ENCODE data around the gene SLC25A51. TPM values are rescaled to one million over a fixed set of nuclear protein-coding genes. Genes with fewer than 3 reads are reported as not detected.

SLC25A51 gene
- total RNA-seq, 1 experiment from 2014 or later, result 40.8 TPM

DNA sequence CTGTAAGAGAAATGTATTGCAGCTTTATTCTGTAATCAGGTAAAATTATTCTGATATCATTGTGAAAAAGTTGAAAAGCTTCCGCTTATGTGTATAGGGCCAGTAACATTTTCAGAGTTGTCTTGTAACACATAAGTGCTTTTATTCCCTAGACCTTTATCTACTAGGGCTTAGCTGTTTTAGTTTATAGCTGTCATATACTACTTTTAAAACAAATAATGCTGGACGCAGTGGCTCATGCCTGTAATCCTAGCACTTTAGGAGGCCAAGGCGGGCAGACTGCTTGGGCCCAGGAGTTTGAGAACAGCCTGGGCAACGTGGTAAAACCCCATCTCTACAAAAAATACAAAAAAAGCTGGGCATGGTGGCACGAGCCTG is 33.1 kb downstream of the SLC25A51 start:
- POLR2A ChIA-PET (ENCODE audit: low non-redundant PET), result no interaction called here
- CTCF ChIA-PET, result no interaction called here
- BruUV-seq (replicated peaks), result no TSS peak
- no peak overlapping the region for H3K4me3 ChIP-seq (ENCODE audit: low read depth, low read length, poor library complexity, severe bottlenecking)
- H3K27ac ChIP-seq (ENCODE audit: low read depth, low read length, poor library complexity, severe bottlenecking), result no peak overlapping the region
- H3K27me3 ChIP-seq (replicated peaks; ENCODE audit: insufficient read depth, low read depth, low read length, poor library complexity), result no peaks in the 10 kb centered on the region
- TF ChIP-seq, protein P1, sequence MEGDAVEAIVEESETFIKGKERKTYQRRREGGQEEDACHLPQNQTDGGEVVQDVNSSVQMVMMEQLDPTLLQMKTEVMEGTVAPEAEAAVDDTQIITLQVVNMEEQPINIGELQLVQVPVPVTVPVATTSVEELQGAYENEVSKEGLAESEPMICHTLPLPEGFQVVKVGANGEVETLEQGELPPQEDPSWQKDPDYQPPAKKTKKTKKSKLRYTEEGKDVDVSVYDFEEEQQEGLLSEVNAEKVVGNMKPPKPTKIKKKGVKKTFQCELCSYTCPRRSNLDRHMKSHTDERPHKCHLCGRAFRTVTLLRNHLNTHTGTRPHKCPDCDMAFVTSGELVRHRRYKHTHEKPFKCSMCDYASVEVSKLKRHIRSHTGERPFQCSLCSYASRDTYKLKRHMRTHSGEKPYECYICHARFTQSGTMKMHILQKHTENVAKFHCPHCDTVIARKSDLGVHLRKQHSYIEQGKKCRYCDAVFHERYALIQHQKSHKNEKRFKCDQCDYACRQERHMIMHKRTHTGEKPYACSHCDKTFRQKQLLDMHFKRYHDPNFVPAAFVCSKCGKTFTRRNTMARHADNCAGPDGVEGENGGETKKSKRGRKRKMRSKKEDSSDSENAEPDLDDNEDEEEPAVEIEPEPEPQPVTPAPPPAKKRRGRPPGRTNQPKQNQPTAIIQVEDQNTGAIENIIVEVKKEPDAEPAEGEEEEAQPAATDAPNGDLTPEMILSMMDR (conservative IDR thresholded peaks at IDR 0.05; ENCODE audit: low read depth, low read length), result no peak
- no peak for DNase-seq (ENCODE audit: low spot score)
- intact Hi-C loops (cut with micrococcal nuclease; ENCODE audit: unreplicated experiment), result no loop called here
- no peaks in the 10 kb centered on the region for H3K4me1 ChIP-seq (ENCODE audit: insufficient read depth, low read length, poor library complexity, severe bottlenecking)
- H3K36me3 ChIP-seq (ENCODE audit: insufficient read depth, low read length, poor library complexity, severe bottlenecking), result no peaks in the 10 kb centered on the region
- H3K9me3 ChIP-seq (ENCODE audit: low read depth, low read length, poor library complexity, severe bottlenecking), result no peaks in the 10 kb centered on the region

DNA sequence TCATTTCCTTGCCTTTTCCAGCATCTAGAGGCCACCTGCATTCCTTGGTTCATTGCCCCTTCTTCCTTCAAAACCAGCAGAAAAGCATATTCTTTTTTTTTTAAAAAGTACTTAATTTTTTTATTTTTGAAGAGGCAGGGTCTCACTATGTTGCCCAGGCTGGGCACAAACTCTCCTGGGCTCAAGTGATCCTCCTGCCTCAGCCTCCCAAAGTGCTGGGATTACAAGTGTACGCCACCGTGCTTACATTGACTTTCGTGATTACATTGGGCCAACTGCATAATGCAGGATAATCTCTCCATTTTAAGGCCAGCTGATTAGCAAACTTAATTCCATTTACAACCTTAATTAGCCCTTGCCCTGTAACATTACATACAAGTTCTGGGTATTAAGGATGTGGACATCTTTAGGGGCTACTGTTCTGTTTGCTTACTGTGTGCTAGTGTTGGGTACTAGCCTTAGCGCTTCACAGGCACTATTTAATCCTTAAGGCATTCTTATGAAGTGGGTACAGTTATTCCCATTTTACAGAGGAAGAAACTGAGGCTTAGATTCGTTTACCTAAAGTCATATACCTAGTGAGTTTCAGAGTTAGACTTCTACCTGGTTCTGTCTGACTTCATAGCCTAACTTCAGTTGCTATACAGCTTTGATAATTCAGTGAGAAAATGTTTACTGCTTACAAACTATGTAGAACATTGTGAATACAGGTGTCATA is 33.7 kb downstream of the SLC25A51 start:
- no peak overlapping the region for H3K27ac ChIP-seq (ENCODE audit: low read depth, low read length, poor library complexity, severe bottlenecking)
- TF ChIP-seq EZH2 (IDR thresholded peaks at IDR 0.05; ENCODE audit: borderline replicate concordance, low read depth, low read length, poor library complexity, severe bottlenecking), result no peak
- TF ChIP-seq, protein P1 (conservative IDR thresholded peaks at IDR 0.05; ENCODE audit: low read depth, low read length), result no peak
- POLR2A ChIA-PET (ENCODE audit: low non-redundant PET), result no interaction called here
- CTCF ChIA-PET, result no interaction called here
- no peaks in the 10 kb centered on the region for H3K36me3 ChIP-seq (ENCODE audit: insufficient read depth, low read length, poor library complexity, severe bottlenecking)
- no TSS peak for BruUV-seq (replicated peaks)
- no peaks in the 10 kb centered on the region for H3K9me3 ChIP-seq (ENCODE audit: low read depth, low read length, poor library complexity, severe bottlenecking)
- no peaks in the 10 kb centered on the region for H3K27me3 ChIP-seq (replicated peaks; ENCODE audit: insufficient read depth, low read depth, low read length, poor library complexity)
- no peak overlapping the region for H3K4me3 ChIP-seq (ENCODE audit: low read depth, low read length, poor library complexity, severe bottlenecking)
- no peak for DNase-seq (ENCODE audit: low spot score)
- H3K4me1 ChIP-seq (ENCODE audit: insufficient read depth, low read length, poor library complexity, severe bottlenecking), result no peaks in the 10 kb centered on the region
- intact Hi-C loops (cut with micrococcal nuclease; ENCODE audit: unreplicated experiment), result no loop called here

DNA sequence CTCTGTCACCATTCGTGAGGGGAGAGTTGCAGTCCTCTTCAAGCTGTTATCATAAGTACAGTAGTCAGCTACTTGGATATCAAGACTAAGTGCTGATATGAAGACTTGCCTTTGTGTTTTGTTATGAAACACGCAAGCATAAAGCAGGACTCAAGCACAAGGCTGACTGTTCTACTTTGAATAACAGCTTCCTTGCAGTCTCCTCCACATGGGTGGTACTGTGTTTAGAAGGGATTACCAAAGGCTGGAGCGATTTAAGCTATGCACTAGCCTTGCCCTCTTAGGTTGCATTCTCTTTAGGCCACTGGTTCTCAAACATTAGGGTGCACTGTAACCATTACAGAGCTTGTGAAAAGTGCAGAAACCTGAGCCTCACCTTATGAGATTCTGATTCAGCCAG is 41.4 kb downstream of the SLC25A51 start:
- ChIA-PET POLR2A (ENCODE audit: low non-redundant PET) (no interaction called here), CTCF (no interaction called here)
- H3K4me3 ChIP-seq (ENCODE audit: low read depth, low read length, poor library complexity, severe bottlenecking), result no peak overlapping the region
- intact Hi-C loops (cut with micrococcal nuclease; ENCODE audit: unreplicated experiment), result no loop called here
- no peak for DNase-seq (ENCODE audit: low spot score)
- no peaks in the 10 kb centered on the region for H3K4me1 ChIP-seq (ENCODE audit: insufficient read depth, low read length, poor library complexity, severe bottlenecking)
- H3K36me3 ChIP-seq (ENCODE audit: insufficient read depth, low read length, poor library complexity, severe bottlenecking), result peaks cover 24% of the 10 kb centered on the region
- no TSS peak for BruUV-seq (replicated peaks)
- H3K9me3 ChIP-seq (ENCODE audit: low read depth, low read length, poor library complexity, severe bottlenecking), result no peaks in the 10 kb centered on the region
- H3K27ac ChIP-seq (ENCODE audit: low read depth, low read length, poor library complexity, severe bottlenecking), result no peak overlapping the region
- no peaks in the 10 kb centered on the region for H3K27me3 ChIP-seq (replicated peaks; ENCODE audit: insufficient read depth, low read depth, low read length, poor library complexity)
- no peak for TF ChIP-seq EZH2 (IDR thresholded peaks at IDR 0.05; ENCODE audit: borderline replicate concordance, low read depth, low read length, poor library complexity, severe bottlenecking)
- TF ChIP-seq, protein P1 (conservative IDR thresholded peaks at IDR 0.05; ENCODE audit: low read depth, low read length), result no peak

Measured in A673 (cell line).